Karpas-422 (cell line): ENCODE data around the gene PDHB. TPM values are rescaled to one million over a fixed set of nuclear protein-coding genes. Genes with fewer than 3 reads are reported as not detected.

Experiments
- DNase-seq: peaks from one replicate; pipeline ENCODE4 v3.0.0-alpha.2; 2015
- H2AFZ ChIP-seq: fragments of 200-600 bp; sonication (generic); 2 replicates; pipeline ENCODE4 v1.6.1; 2014; ENCODE audit warnings: antibody characterized with exemption, low read length, mixed read lengths
- H3K27ac ChIP-seq: fragments of 200-600 bp; sonication (generic); 2 replicates; pipeline ENCODE4 v1.5.1; 2014; ENCODE audit warnings: mild to moderate bottlenecking, low read length, moderate library complexity
- H3K27me3 ChIP-seq: fragments of 200-600 bp; sonication (generic); 2 replicates; pipeline ENCODE4 v1.6.1; 2014; ENCODE audit warnings: low read length, mixed read lengths
- H3K36me3 ChIP-seq: fragments of 200-600 bp; sonication (generic); 2 replicates; pipeline ENCODE4 v1.6.1; 2014; ENCODE audit warnings: low read length, mixed read lengths; ENCODE audit not compliant: insufficient read depth
- H3K4me1 ChIP-seq: fragments of 200-600 bp; sonication (generic); 2 replicates; pipeline ENCODE4 v1.6.1; 2014; ENCODE audit warnings: mild to moderate bottlenecking, low read length, mixed read lengths
- H3K4me2 ChIP-seq: fragments of 200-600 bp; sonication (generic); 2 replicates; pipeline ENCODE4 v1.6.1; 2014; ENCODE audit warnings: low read length, low read depth, mild to moderate bottlenecking; ENCODE audit not compliant: poor library complexity, severe bottlenecking
- H3K4me3 ChIP-seq: fragments of 200-600 bp; sonication (generic); 2 replicates; pipeline ENCODE4 v1.5.1; 2014; ENCODE audit warnings: mild to moderate bottlenecking, antibody characterized with exemption, low read length, mixed read lengths
- H3K79me2 ChIP-seq: fragments of 200-600 bp; sonication (generic); 2 replicates; pipeline ENCODE4 v1.6.1; 2014; ENCODE audit warnings: mild to moderate bottlenecking, low read length, mixed read lengths
- H3K9ac ChIP-seq: fragments of 200-600 bp; sonication (generic); 2 replicates; pipeline ENCODE4 v1.6.0; 2014; ENCODE audit warnings: low read length
- H3K9me2 ChIP-seq: fragments of 200-600 bp; sonication (generic), shearing (Covaris generic); replicated peaks from 2 replicates; pipeline ENCODE4 v1.6.0; 2014; ENCODE audit warnings: mild to moderate bottlenecking, low read length, moderate library complexity; ENCODE audit not compliant: insufficient read depth
- H3K9me3 ChIP-seq: fragments of 300-700, 200-600 bp; sonication (generic); 2 replicates; pipeline ENCODE4 v1.6.1; 2014; ENCODE audit warnings: low read length, mixed read lengths
- H4K20me1 ChIP-seq: fragments of 200-600 bp; sonication (generic); 2 replicates; pipeline ENCODE4 v1.6.1; 2014; ENCODE audit warnings: mild to moderate bottlenecking, antibody characterized with exemption, low read length, low read depth; ENCODE audit not compliant: insufficient read depth
- total RNA-seq: library from RNA; depleted of rRNA; stranded (reverse); fragments of >200 nt; shearing (Covaris generic); gene quantifications from 2 replicates; pipeline ENCODE4 v1.2.3, GENCODE V29; 2014; ENCODE audit warnings: low replicate concordance

Gene PDHB
- total RNA-seq, 1 experiment from 2014 or later, result 61.6 TPM

- Histone ChIP-seq H3K4me3 (no peak overlapping the region), H3K79me2 (no peaks in the 10 kb centered on the region), H3K27ac (no peak overlapping the region), H4K20me1 (no peaks in the 10 kb centered on the region), H2AFZ (no peak overlapping the region), H3K9me2 (no peaks in the 10 kb centered on the region), H3K4me2 (no peak overlapping the region), H3K27me3 (no peaks in the 10 kb centered on the region), H3K9ac (no peak overlapping the region), H3K9me3 (no peaks in the 10 kb centered on the region), H3K36me3 (no peaks in the 10 kb centered on the region), H3K4me1 (peaks cover 20% of the 10 kb centered on the region)
- DNase-seq, result no peak
These were observed 37.6 kb upstream of the PDHB start for GRCh38 chr3:58471025-58471887.

GRCh38 chr3:58470363-58471024, 36.9 kb upstream of the PDHB start:
- Histone ChIP-seq H3K9ac (no peak overlapping the region), H3K36me3 (no peaks in the 10 kb centered on the region), H3K9me3 (no peaks in the 10 kb centered on the region), H3K9me2 (no peaks in the 10 kb centered on the region), H2AFZ (no peak overlapping the region), H3K79me2 (no peaks in the 10 kb centered on the region), H3K4me1 (peaks cover 15% of the 10 kb centered on the region), H3K27me3 (no peaks in the 10 kb centered on the region), H4K20me1 (no peaks in the 10 kb centered on the region), H3K27ac (no peak overlapping the region), H3K4me2 (no peak overlapping the region), H3K4me3 (no peak overlapping the region)
- no peak for DNase-seq

GRCh38 chr3:58469096-58469495, 35.5 kb upstream of the PDHB start:
- no peaks in the 10 kb centered on the region for H3K9me3 ChIP-seq
- no peaks in the 10 kb centered on the region for H3K36me3 ChIP-seq
- no peak overlapping the region for H3K4me3 ChIP-seq
- no peaks in the 10 kb centered on the region for H4K20me1 ChIP-seq
- no peaks in the 10 kb centered on the region for H3K9me2 ChIP-seq
- no peaks in the 10 kb centered on the region for H3K79me2 ChIP-seq
- no peaks in the 10 kb centered on the region for H3K27me3 ChIP-seq
- no peak for DNase-seq
- no peak overlapping the region for H3K4me2 ChIP-seq
- no peak overlapping the region for H3K27ac ChIP-seq
- no peak overlapping the region for H3K9ac ChIP-seq
- H2AFZ ChIP-seq, result no peak overlapping the region
- H3K4me1 ChIP-seq, result peaks cover 5% of the 10 kb centered on the region

DNA sequence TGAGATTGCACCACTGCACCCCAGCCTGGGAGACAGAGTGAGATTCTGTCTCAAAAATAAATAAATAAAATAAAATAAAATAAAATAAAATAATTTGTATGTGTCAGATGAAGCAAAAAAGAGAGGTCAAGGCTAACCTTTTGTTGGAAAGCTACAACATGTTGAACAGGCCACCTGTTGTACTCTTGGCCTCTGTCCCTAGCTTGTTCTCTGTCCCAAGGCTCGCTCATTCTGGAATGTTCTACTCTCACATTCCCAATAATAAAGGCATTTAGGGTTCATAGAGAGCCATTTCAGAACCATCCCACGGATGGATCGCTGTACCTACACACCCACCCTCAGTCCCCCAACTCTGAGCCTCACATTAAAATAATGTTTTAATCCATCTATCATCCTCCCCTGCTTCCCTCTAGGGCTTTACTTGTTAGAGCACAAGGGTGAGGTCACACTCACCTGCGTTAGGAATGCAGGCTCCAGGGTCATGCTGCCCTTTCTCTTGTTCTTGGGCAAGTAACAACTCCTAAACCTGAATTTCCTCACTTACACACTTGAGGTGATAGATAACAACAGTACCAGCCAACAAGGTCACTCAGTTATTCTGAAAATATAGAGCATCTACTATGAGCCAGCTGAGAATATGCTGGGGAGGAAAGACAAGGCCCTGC, 33.4 kb upstream of the PDHB start:
- Histone ChIP-seq H3K4me2 (no peak overlapping the region), H3K36me3 (no peaks in the 10 kb centered on the region), H4K20me1 (no peaks in the 10 kb centered on the region), H3K79me2 (no peaks in the 10 kb centered on the region), H3K4me1 (peaks cover 15% of the 10 kb centered on the region), H3K9me2 (no peaks in the 10 kb centered on the region), H3K9me3 (no peaks in the 10 kb centered on the region), H3K4me3 (no peak overlapping the region), H3K9ac (no peak overlapping the region), H2AFZ (no peak overlapping the region), H3K27ac (no peak overlapping the region), H3K27me3 (no peaks in the 10 kb centered on the region)
- DNase-seq, result no peak

- Histone ChIP-seq H3K4me2 (no peak overlapping the region), H3K27me3 (no peaks in the 10 kb centered on the region), H3K4me3 (no peak overlapping the region), H3K27ac (no peak overlapping the region), H3K9ac (no peak overlapping the region), H3K79me2 (no peaks in the 10 kb centered on the region), H3K4me1 (peaks cover 15% of the 10 kb centered on the region), H4K20me1 (no peaks in the 10 kb centered on the region), H3K9me3 (no peaks in the 10 kb centered on the region), H2AFZ (no peak overlapping the region), H3K9me2 (no peaks in the 10 kb centered on the region), H3K36me3 (no peaks in the 10 kb centered on the region)
- DNase-seq, result peak; percentile 63
These were observed 31.2 kb upstream of the PDHB start for GRCh38 chr3:58464866-58465265.

DNA sequence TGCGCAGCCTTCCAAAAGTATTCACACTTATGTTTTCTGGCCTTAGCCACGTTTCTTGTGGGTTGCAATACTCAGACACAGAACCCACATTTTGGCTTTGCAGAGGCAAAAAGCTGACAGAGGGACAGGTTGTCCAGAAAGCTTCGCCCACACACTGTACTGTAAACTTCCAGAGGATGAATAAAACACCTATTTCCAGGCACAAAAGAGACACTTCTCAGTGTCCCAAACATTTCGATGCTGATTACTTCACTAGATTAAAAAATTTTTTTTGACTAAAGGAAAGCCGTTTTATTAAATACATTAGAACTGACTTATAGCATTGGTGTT, 30.3 kb upstream of the PDHB start:
- peak overlapping the region; percentile 23; the same call in 1 of the 2 replicates for H3K9ac ChIP-seq
- DNase-seq, result no peak
- H3K4me1 ChIP-seq, result peaks cover 15% of the 10 kb centered on the region
- no peak overlapping the region for H3K27ac ChIP-seq
- no peaks in the 10 kb centered on the region for H3K79me2 ChIP-seq
- no peaks in the 10 kb centered on the region for H3K9me2 ChIP-seq
- no peaks in the 10 kb centered on the region for H3K9me3 ChIP-seq
- no peaks in the 10 kb centered on the region for H3K36me3 ChIP-seq
- peak overlapping the region; percentile 55 for H3K4me2 ChIP-seq
- H4K20me1 ChIP-seq, result no peaks in the 10 kb centered on the region
- no peaks in the 10 kb centered on the region for H3K27me3 ChIP-seq
- H3K4me3 ChIP-seq, result no peak overlapping the region; the same call in 1 of the 2 replicates
- peak overlapping the region; percentile 40; the same call in 1 of the 2 replicates for H2AFZ ChIP-seq

DNA sequence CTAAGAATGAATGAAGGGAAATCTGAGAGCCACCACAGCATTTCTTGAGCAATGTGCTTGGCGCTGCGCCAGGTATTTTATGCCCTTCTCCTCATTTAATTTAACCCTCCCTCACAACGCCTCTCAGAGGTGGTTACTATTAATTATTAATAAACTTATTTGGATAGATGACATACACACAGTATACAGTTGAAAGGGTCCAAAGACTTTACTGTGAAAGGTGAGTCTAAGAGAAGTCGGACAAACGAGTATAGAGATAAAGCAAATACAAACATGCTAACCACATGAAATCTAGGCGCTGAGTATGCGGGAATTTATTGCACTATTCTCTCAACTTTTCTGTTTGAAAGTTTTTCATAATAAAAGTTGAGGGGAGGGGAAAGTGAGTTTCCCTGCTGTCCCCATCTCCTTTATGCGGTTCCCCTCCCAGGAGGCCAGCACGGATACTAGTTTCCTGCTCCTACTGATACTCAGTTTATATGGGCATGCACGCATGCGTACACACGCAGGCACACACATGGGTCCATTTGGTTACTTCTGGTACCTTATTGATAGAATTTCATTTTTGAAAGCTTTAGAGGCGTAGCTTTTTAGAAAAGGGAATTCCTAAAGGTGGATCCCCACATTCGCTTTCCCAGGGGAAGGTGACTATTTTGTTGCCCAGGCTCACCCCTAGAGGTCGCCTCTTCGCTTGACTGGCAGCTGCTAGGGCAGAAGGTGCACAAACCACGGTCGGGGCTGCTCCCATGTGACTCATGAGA, 29.7 kb upstream of the PDHB start:
- DNase-seq, result peak; percentile 85
- Histone ChIP-seq H3K4me3 (peak overlapping the region; percentile 25; the same call in 1 of the 2 replicates), H4K20me1 (no peaks in the 10 kb centered on the region), H3K4me2 (peak overlapping the region; percentile 55), H3K27ac (no peak overlapping the region), H3K4me1 (peaks cover 15% of the 10 kb centered on the region), H3K36me3 (no peaks in the 10 kb centered on the region), H3K9me3 (no peaks in the 10 kb centered on the region), H3K27me3 (no peaks in the 10 kb centered on the region), H3K79me2 (no peaks in the 10 kb centered on the region), H3K9me2 (no peaks in the 10 kb centered on the region), H3K9ac (0 out of 2 replicates have a peak overlapping the region, but pooled peaks have one; percentile 23), H2AFZ (peak overlapping the region; percentile 40; the same call in 1 of the 2 replicates)
